GM12878 (cell line): ENCODE data around the gene ISG20L2. TPM values are rescaled to one million over a fixed set of nuclear protein-coding genes. Genes with fewer than 3 reads are reported as not detected.

Source experiments
- ATAC-seq: fragments of 200-7000 bp; cut with Tn5 transposase; 3 replicates; pipeline ENCODE4 v1.9.1; 2020; ENCODE audit warnings: mild to moderate bottlenecking, moderate library complexity
- BruUV-seq: library from RNA; stranded (reverse); fragments of 400-500 nt; replicated peaks from 2 replicates; lab custom pipeline; 2021; lab: Mats Ljungman, UMichigan
- CTCF ChIA-PET: fragments of 300-600 bp; sonication (Branson Sonifier 250); formaldehyde crosslinking; extraction: SDS; loops from one replicate; lab custom pipeline; 2021; ENCODE audit warnings: inconsistent platforms; lab: Yijun Ruan, JAX
- POLR2A ChIA-PET: fragments of 350-600 bp; formaldehyde crosslinking; extraction: SDS; loops from one replicate; lab custom pipeline; 2021; ENCODE audit warnings: inconsistent platforms; lab: Charles Lee
- RAD21 ChIA-PET: fragments of 300-600 bp; sonication (Branson Sonifier 250); formaldehyde crosslinking; loops from one replicate; lab custom pipeline; 2023; ENCODE audit warnings: antibody characterized with exemption; ENCODE audit not compliant: unreplicated experiment; lab: Charles Lee
- SMC1A ChIA-PET: fragments of 300-600 bp; sonication (Branson Sonifier 250); formaldehyde crosslinking; loops from one replicate; lab custom pipeline; 2023; ENCODE audit not compliant: unreplicated experiment, uncharacterized antibody; lab: Charles Lee
- DNase-seq: peaks from one replicate; pipeline ENCODE4 v3.0.0-alpha.2; 2011; ENCODE audit warnings: low read depth, low spot score
- FAIRE-seq: peaks from 3 replicates; lab custom pipeline; 2011; peaks lifted over from hg19 to GRCh38; lab: Jason Lieb, UNC
- H2AFZ ChIP-seq: 2 replicates; pipeline ENCODE4 v1.6.0; 2011; ENCODE audit warnings: low read depth, low read length, control low read depth; ENCODE audit not compliant: control insufficient read depth
- H3K27ac ChIP-seq: 2 replicates; pipeline ENCODE4 v1.5.1; 2011; ENCODE audit warnings: control low read depth; ENCODE audit not compliant: control insufficient read depth, insufficient read depth
- H3K27me3 ChIP-seq, 2 experiments: replicated peaks in 1 of 2; 2 replicates each; pipeline versions ENCODE4 v1.6.0 to v1.6.1; 2011; ENCODE audit warnings: low read length in 1 of 2; ENCODE audit not compliant: control insufficient read depth in 2 of 2, insufficient read depth in 2 of 2
- H3K36me3 ChIP-seq, 2 experiments: 2 replicates each; pipeline ENCODE4 v1.5.1; 2011; ENCODE audit warnings: low read length in 1 of 2; ENCODE audit not compliant: control insufficient read depth in 2 of 2, insufficient read depth in 2 of 2
- H3K4me1 ChIP-seq: 2 replicates; pipeline ENCODE4 v1.6.1; 2011; ENCODE audit warnings: mild to moderate bottlenecking, low read length, moderate library complexity, mixed read lengths; ENCODE audit not compliant: control insufficient read depth, insufficient read depth
- H3K4me2 ChIP-seq: 2 replicates; pipeline ENCODE4 v1.6.0; 2011; ENCODE audit warnings: control low read depth; ENCODE audit not compliant: control insufficient read depth, insufficient read depth
- H3K4me3 ChIP-seq: fragments of 200-600 bp; sonication (generic); 2 replicates; pipeline ENCODE4 v1.5.1; 2016
- H3K79me2 ChIP-seq: 2 replicates; pipeline ENCODE4 v1.6.0; 2011; ENCODE audit warnings: low read length; ENCODE audit not compliant: control insufficient read depth, insufficient read depth
- H3K9ac ChIP-seq: 2 replicates; pipeline ENCODE4 v1.8.0; 2011; ENCODE audit warnings: low read length, control low read depth, mixed read lengths; ENCODE audit not compliant: control insufficient read depth, insufficient read depth
- H3K9me3 ChIP-seq: replicated peaks from 3 replicates; pipeline ENCODE4 v1.5.1; 2011; ENCODE audit warnings: mild to moderate bottlenecking, low read length; ENCODE audit not compliant: control insufficient read depth, insufficient read depth
- H4K20me1 ChIP-seq: 2 replicates; pipeline ENCODE4 v1.6.0; 2011; ENCODE audit not compliant: control insufficient read depth, insufficient read depth
- CBX5 ChIP-seq: sonication (generic); IDR thresholded peaks from 2 replicates; pipeline ENCODE4 v1.6.1; 2016; ENCODE audit warnings: low read depth, moderate library complexity, mild to moderate bottlenecking, inconsistent platforms
- CHD1 ChIP-seq: IDR thresholded peaks from 2 replicates; pipeline ENCODE4 v1.6.1; 2012; ENCODE audit warnings: low read depth, low read length, improper control_type of control experiment
- CHD2 ChIP-seq: IDR thresholded peaks from 2 replicates; pipeline ENCODE4 v1.6.1; 2011; ENCODE audit warnings: low read depth, low read length, improper control_type of control experiment, borderline replicate concordance
- CREM ChIP-seq: IDR thresholded peaks from 2 replicates; pipeline ENCODE4 v1.6.1; 2014; ENCODE audit warnings: antibody characterized with exemption, low read depth
- CUX1 ChIP-seq: IDR thresholded peaks from 2 replicates; pipeline ENCODE4 v1.6.1; 2012; ENCODE audit warnings: improper control_type of control experiment, low read depth, low read length; ENCODE audit not compliant: insufficient replicate concordance
- HDGF ChIP-seq: fragments of 450-650 bp; IDR thresholded peaks from 2 replicates; pipeline ENCODE4 v1.6.1; 2016; ENCODE audit warnings: antibody characterized with exemption
- IRF3 ChIP-seq: fragments of 450-650 bp; IDR thresholded peaks from 2 replicates; pipeline ENCODE4 v1.6.1; 2014; ENCODE audit warnings: mild to moderate bottlenecking
- IRF4 ChIP-seq: IDR thresholded peaks from 2 replicates; pipeline ENCODE4 v1.6.1; 2011; ENCODE audit warnings: low read depth, low read length
- LARP7 ChIP-seq: fragments of 450-650 bp; IDR thresholded peaks from 2 replicates; pipeline ENCODE4 v1.6.1; 2017; ENCODE audit warnings: mild to moderate bottlenecking
- MEF2A ChIP-seq: IDR thresholded peaks from 2 replicates; pipeline ENCODE4 v1.6.1; 2011; ENCODE audit warnings: low read depth, mild to moderate bottlenecking, low read length, moderate library complexity; ENCODE audit not compliant: insufficient read depth
- NRF1 ChIP-seq: conservative IDR thresholded peaks from 2 replicates; pipeline ENCODE4 v1.6.1; 2011; ENCODE audit warnings: mild to moderate bottlenecking, low read depth, low read length, improper control_type of control experiment
- POLR2A ChIP-seq: IDR thresholded peaks from 2 replicates; pipeline ENCODE4 v1.6.1; 2011; ENCODE audit warnings: low read depth, mild to moderate bottlenecking, low read length
- RCOR1 ChIP-seq: conservative IDR thresholded peaks from 2 replicates; pipeline ENCODE4 v1.6.1; 2012; ENCODE audit warnings: low read depth, low read length, improper control_type of control experiment
- SIX5 ChIP-seq: IDR thresholded peaks from 2 replicates; pipeline ENCODE4 v1.6.1; 2011; ENCODE audit warnings: mild to moderate bottlenecking, low read depth, low read length, moderate library complexity; ENCODE audit not compliant: severe bottlenecking
- SKIL ChIP-seq: fragments of 450-650 bp; IDR thresholded peaks from 2 replicates; pipeline ENCODE4 v1.6.1; 2017; ENCODE audit warnings: mild to moderate bottlenecking, low read depth, inconsistent platforms; ENCODE audit not compliant: poor library complexity, severe bottlenecking
- SUZ12 ChIP-seq: fragments of 200-600 bp; sonication (generic); IDR thresholded peaks from one replicate; pipeline ENCODE4 v1.6.1; 2018; ENCODE audit warnings: antibody characterized with exemption, mild to moderate bottlenecking; ENCODE audit not compliant: unreplicated experiment
- WGBS: methylation state at CpG from one replicate; pipeline ENCODE4 v1.1.6; 2016; ENCODE audit warnings: low lambda C conversion rate; ENCODE audit not compliant: insufficient replicate concordance, insufficient coverage; ENCODE audit errors: missing lambda C conversion rate; 5-methylcytosine and 5-hydroxymethylcytosine counted together
- in situ Hi-C: fragments of 300-500 bp; cut with MboI; formaldehyde crosslinking; loops from 9 replicates; pipeline ENCODE4 v1.14.3; 2018; ENCODE audit warnings: mixed read lengths
- intact Hi-C: fragments of 100-400 bp; cut with micrococcal nuclease; formaldehyde crosslinking; loops from one replicate; pipeline ENCODE4 v1.14.2; 2022; ENCODE audit not compliant: unreplicated experiment
- polyA plus RNA-seq, 11 experiments: library from polyadenylated mRNA; depleted of rRNA in 4 of 11; unstranded in 6 of 11; stranded (reverse) in 5 of 11; fragments of >200 nt; fragmentation: Nextera tagmentation in 4 of 11; fragmentation: Illumina TruSeq in 1 of 11; extraction: Ambion mirVana in 4 of 11; extraction: Trizol in 1 of 11; gene quantifications; 1 replicate in 1 of 11; 2 replicates in 10 of 11; pipeline versions ENCODE4 v1.2.1 to v1.2.3, GENCODE V29; 2011 to 2016; ENCODE audit warnings: inconsistent platforms in 2 of 11, missing spikeins in 2 of 11, low read depth in 1 of 11
- total RNA-seq, 4 experiments: library from RNA; depleted of rRNA in 3 of 4; stranded (reverse); fragments of >200 nt in 3 of 4; fragmentation: Illumina TruSeq in 1 of 4; extraction: Trizol in 1 of 4; gene quantifications; 2 replicates each; pipeline versions ENCODE4 v1.2.1 to v1.2.3, GENCODE V29; 2013 to 2021

Gene ISG20L2
- total and polyA plus RNA-seq, 10 of the 15 experiments (the other 5 are each of a cell fraction or from before 2014, with no cell fraction given), result 16.4 to 111 (median 48.0) TPM

GRCh38 chr1:156682166-156682890 is 46.2 kb downstream of the ISG20L2 start:
- DNase-seq (no peak), ATAC-seq (no peak), FAIRE-seq (no peak)
- Histone ChIP-seq H3K4me2 (no peak overlapping the region), H3K9ac (no peak overlapping the region), H4K20me1 (no peaks in the 10 kb centered on the region), H2AFZ (no peak overlapping the region), H3K4me3 (no peak overlapping the region), H3K27ac (no peak overlapping the region), H3K27me3 (peaks cover 7 to 10% of the 10 kb centered on the region in 2 experiments; a peak in 3 of 4 replicates), H3K79me2 (no peaks in the 10 kb centered on the region), H3K36me3 (no peaks in the 10 kb centered on the region), H3K4me1 (peaks cover 16% of the 10 kb centered on the region), H3K9me3 (no peaks in the 10 kb centered on the region)
- ChIA-PET POLR2A (interaction anchor here (0.5 to 1.1 kb wide), 2 partner anchors 46 to 80 kb away, joined by 3 read pairs; partner anchors contain the start of genes ISG20L2 and METTL25B), RAD21 (interaction anchor here (1.0 to 1.2 kb wide), 2 partner anchors 21 to 23 kb away, joined by 3 to 7 read pairs; no protein-coding TSS in a partner anchor), CTCF (interaction anchor here (0.7 to 12.9 kb wide), 10 partner anchors 9 to 208 kb away, joined by 3 to 433 read pairs (median 6); partner anchors contain the start of genes CRABP2, ISG20L2 and METTL25B), SMC1A (interaction anchor here (0.7 to 3.1 kb wide), 2 partner anchors 44 to 55 kb away, joined by 3 to 13 read pairs; no protein-coding TSS in a partner anchor)
- intact Hi-C loops (no loop called here), in situ Hi-C loops (no loop called here)
- no TSS peak for BruUV-seq
- 25% methylated on average over 5 of the region's 5 CpGs for WGBS
- TF ChIP-seq CHD2 (no peak), CUX1 (no peak), POLR2A (no peak), HDGF (no peak), NRF1 (no peak), SIX5 (no peak), IRF4 (no peak), RCOR1 (no peak), CHD1 (no peak), SKIL (no peak), LARP7 (no peak), CREM (no peak), MEF2A (no peak), CBX5 (no peak), SUZ12 (no peak), IRF3 (no peak)
